GM21529 (cell line): ENCODE data around the gene COA7.

Source experiments
- ATAC-seq: cut with Tn5 transposase; IDR thresholded peaks from one replicate; pipeline ENCODE4 v1.9.1; 2021; ENCODE audit not compliant: unreplicated experiment

COA7 gene

DNA sequence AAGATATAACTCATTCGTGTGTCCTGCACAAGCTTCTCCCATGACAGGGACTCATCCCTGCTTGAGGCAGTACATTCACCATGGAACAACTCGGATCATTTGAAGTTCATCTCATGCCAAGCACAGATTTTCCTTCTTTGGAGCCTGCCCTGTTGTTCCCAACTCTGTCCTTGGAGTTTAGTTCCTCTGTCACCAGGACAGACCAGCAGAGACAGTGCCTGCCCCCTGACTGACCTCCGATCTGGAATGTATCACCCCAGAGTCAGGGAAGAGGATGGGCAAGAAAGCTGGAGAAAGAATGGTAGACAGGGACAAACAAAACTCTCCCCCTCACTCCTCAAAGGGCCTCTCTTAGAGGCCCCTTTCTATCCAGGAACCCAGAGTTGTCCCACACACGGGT lies 60.2 kb downstream of the COA7 start:
- no peak for ATAC-seq

DNA sequence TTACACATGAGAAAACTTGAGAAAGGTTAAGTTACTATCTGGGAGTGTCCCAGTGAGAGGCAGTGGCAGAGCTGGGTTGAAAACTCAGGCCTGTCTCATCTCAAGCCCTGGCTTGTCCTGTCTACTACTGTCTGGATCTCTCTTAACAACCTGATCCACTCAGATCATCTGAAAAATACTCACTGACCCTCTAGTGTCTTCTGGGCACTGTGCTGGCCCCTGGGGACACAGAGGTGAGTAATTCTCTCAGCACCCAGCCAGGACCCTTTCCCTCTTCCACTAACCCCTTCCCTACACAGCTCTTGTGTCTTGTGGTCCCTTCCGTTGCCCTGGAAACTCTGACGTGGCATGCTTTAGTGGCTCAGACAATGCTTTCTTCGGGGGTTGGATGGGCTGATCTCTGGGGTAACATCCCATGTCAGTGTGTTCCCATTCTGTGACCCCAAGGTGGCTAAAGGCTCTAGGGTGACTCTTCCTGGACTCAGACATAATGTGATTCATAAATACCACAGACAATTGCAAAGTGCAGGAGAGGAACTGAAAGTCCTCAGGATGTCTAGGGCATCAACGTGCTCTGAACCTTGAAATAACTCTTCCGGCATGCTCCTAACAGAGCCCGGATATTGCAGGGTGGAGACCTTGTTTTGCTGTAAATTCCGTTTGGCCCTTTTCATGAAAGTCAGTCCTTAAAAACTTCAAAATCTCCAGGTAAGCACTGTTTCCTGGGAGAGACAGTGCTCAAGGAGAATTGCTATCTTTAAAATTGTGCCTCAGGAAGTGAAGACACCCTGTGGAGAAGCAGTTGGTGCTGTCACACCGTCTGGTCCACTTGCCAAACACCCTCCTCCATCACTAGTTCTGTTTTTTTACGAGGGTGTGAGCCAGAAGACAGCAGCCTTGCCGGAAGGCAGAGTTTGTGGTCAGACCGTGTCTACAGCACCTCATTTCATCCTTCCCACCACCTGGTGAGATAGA lies 61.1 kb downstream of the COA7 start:
- ATAC-seq = peak; percentile 78

DNA sequence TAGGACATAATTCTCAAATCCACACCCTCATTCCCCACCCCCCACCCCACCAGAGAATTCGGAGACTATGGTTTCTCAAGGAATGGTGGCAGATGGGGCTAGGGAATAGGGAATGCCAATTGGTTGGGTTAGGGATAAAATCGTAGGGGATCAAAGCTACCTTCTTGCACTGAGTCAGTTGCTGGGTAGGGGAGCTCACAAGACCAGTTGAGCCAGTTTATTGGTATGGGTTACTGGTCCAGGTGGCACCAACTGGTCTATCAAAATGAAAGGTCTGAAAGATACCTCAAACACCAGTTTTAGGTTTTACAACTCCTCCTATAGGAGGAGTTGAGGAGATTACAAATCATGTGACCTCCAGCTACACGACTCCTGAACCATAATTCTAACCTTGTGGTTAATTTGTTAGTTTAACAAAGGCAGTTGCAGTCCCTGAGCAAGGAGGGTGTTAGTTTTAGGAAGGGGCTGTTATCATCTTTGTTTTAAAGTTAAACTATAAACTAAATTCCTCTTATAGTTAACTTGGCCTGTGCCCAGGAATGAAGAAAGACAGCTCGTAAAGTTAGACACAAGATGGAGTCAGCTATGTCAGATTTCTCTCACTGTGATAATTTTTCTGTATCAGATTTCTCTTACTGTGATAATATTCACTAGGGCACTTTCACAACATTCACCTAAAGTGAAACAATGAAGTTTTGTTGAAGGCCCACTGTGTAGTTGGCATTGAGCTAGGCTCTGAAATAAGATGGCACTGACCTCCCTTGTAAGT lies 62.6 kb downstream of the COA7 start:
- no peak for ATAC-seq
